ENCODE results near the gene PTPRZ1.

GRCh38 chr7:121919986-121920385, 47.0 kb downstream of the PTPRZ1 start:
- TF ChIP-seq POLR2A (IDR thresholded peaks at IDR 0.05) (no peak), CTCF (IDR thresholded peaks at IDR 0.05) (no peak)

Data from prostate gland (tissue), 2 donors.